ENCODE data around the gene PLCD3. TPM values are rescaled to one million over a fixed set of nuclear protein-coding genes. Genes with fewer than 3 reads are reported as not detected.

The PLCD3 gene
- total RNA-seq, 4 donors from 2014 or later = 38.6 to 186 (median 75.1) TPM

DNA sequence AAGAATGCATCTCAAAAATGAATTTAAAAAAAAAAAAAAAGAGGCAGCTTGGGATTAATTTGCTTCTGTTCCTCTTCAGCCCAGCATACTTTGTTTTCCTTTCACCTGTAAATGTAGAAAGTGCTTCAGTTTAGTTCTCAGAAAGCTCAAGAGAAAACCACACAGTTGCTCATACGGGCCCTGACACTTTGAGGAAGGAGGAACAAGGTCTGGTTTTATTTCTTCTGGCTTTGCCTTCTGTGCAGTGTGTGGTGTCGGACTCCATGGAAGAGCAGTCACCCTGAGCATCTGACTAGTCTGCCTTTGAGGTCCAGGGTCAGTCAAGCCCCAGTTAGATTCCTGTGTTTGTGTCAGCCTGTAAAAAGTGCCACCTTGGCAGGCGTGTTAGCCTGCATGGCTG is 43.6 kb downstream of the PLCD3 start:
- no peak for ATAC-seq
- TF ChIP-seq, protein P1, sequence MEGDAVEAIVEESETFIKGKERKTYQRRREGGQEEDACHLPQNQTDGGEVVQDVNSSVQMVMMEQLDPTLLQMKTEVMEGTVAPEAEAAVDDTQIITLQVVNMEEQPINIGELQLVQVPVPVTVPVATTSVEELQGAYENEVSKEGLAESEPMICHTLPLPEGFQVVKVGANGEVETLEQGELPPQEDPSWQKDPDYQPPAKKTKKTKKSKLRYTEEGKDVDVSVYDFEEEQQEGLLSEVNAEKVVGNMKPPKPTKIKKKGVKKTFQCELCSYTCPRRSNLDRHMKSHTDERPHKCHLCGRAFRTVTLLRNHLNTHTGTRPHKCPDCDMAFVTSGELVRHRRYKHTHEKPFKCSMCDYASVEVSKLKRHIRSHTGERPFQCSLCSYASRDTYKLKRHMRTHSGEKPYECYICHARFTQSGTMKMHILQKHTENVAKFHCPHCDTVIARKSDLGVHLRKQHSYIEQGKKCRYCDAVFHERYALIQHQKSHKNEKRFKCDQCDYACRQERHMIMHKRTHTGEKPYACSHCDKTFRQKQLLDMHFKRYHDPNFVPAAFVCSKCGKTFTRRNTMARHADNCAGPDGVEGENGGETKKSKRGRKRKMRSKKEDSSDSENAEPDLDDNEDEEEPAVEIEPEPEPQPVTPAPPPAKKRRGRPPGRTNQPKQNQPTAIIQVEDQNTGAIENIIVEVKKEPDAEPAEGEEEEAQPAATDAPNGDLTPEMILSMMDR (IDR thresholded peaks at IDR 0.05 in 4 of 5, conservative IDR thresholded peaks at IDR 0.05 in 1 of 5) = no peak
- TF ChIP-seq POLR2A (IDR thresholded peaks at IDR 0.05) = no peak
- intact Hi-C loops (cut with DNase I; ENCODE audit: low total_unique reads) = no loop called here
- Histone ChIP-seq H3K4me1 (peaks cover 59 to 71% of the 10 kb centered on the region in 2 donors), H3K36me3 (peaks cover 0 to 71% of the 10 kb centered on the region in 2 donors), H3K27me3 (no peaks in the 10 kb centered on the region), H3K9me3 (no peaks in the 10 kb centered on the region), H3K4me3 (no peak overlapping the region), H3K27ac (peak overlapping the region; percentile 88 to 97 (median 96))
- no peak for DNase-seq
- in situ Hi-C loops (cut with MboI; ENCODE audit: low sequenced_read_pairs in 4 of 4) = no loop called here

DNA sequence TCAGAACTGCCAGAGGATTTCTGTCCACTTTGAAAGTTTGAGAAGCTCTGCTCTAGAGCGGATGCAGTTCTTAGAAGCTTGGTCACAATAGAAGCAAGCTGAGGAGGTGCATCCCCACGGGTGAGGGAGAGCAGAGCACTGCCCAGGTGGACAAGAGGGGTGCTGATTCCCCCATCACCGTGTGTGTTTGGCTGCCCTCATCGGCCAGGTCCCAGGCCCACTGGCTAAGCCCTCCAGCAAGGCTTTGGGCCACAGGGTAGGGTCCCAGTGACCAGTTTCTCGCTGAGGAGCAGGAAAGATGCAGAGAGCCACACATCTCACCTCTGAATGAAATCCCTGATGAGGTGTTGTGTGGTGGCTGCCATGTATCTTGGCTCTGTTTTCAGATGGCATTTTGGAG is 44.3 kb downstream of the PLCD3 start:
- intact Hi-C loops (cut with DNase I; ENCODE audit: low total_unique reads) (no loop called here), in situ Hi-C loops (cut with MboI; ENCODE audit: low sequenced_read_pairs in 4 of 4) (no loop called here)
- peaks cover 53 to 63% of the 10 kb centered on the region in 2 donors for H3K4me1 ChIP-seq
- DNase-seq = no peak
- no peaks in the 10 kb centered on the region for H3K9me3 ChIP-seq
- ATAC-seq = no peak
- H3K36me3 ChIP-seq = peaks cover 5 to 77% of the 10 kb centered on the region in 2 donors
- TF ChIP-seq, protein P1 (IDR thresholded peaks at IDR 0.05 in 4 of 5, conservative IDR thresholded peaks at IDR 0.05 in 1 of 5) = no peak
- no peak for TF ChIP-seq POLR2A (IDR thresholded peaks at IDR 0.05)
- H3K4me3 ChIP-seq = no peak overlapping the region
- peak overlapping the region; percentile 88 to 97 (median 96) for H3K27ac ChIP-seq
- H3K27me3 ChIP-seq = no peaks in the 10 kb centered on the region

DNA sequence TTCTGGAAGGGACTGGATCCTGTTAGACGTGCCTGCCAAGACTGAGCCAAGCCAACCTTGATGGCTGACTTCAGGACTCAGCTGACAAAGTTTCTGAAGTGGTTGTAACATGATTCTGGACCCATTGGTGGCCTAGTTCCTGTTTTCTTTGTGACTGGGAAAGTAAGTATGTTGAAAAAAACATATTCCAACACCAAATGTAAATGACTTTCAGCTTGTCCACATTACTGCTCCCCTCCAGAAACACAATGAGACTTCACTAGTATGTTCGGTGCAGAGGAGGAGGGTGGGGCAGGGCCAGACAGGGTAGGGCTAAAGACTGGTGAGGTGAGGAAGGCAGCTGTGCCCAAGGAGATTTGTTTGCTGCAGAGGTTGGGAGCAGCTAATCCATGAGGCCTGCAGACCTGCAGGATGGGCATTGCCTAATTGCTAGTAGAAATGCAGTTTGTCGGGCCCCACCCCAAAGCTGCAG is 44.8 kb downstream of the PLCD3 start:
- no peak overlapping the region for H3K4me3 ChIP-seq
- no peaks in the 10 kb centered on the region for H3K27me3 ChIP-seq
- intact Hi-C loops (cut with DNase I; ENCODE audit: low total_unique reads) (no loop called here), in situ Hi-C loops (cut with MboI; ENCODE audit: low sequenced_read_pairs in 4 of 4) (no loop called here)
- H3K4me1 ChIP-seq = peaks cover 49 to 59% of the 10 kb centered on the region in 2 donors
- TF ChIP-seq, protein P1 (IDR thresholded peaks at IDR 0.05 in 4 of 5, conservative IDR thresholded peaks at IDR 0.05 in 1 of 5) = no peak
- no peak for TF ChIP-seq POLR2A (IDR thresholded peaks at IDR 0.05)
- H3K9me3 ChIP-seq = no peaks in the 10 kb centered on the region
- peak; percentile 74 to 76 for DNase-seq
- H3K36me3 ChIP-seq = peaks cover 9 to 82% of the 10 kb centered on the region in 2 donors
- peak overlapping the region; percentile 88 to 97 (median 96) for H3K27ac ChIP-seq
- peak; percentile 86 to 89 for ATAC-seq

DNA sequence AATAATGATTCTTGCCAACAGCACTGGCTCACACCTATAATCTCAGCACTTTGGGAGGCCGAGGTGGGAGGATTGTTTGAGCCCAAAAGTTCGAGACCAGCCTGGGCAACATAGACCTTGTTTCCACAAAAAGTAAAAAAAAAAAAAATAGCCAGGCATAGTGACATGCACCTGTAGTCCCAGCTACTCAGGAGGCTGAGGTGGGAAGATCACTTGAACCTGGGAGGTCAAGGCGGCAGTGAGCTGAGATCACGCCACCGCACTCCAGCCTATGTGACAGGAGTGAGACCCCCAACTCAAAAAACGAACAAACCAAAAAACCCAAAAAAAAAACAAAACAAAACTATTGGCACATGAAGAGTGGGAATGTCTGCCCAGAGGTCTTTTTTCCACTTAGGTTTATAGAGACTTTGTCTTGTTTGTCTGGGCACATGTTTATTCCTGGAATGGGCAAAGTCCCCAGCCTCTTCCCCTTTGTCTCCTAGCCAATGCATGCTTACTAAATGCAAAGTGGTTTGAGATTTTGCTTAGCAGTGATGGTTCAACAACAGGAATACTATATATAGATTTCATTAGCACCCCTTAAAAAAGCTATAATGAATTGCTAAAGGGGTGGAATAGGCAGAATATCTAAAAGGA is 45.3 kb downstream of the PLCD3 start:
- no peak overlapping the region for H3K4me3 ChIP-seq
- peaks cover 44 to 53% of the 10 kb centered on the region in 2 donors for H3K4me1 ChIP-seq
- H3K27ac ChIP-seq = peak overlapping the region; percentile 88 to 97 (median 96)
- in situ Hi-C loops (cut with MboI; ENCODE audit: low sequenced_read_pairs in 4 of 4) = no loop called here
- H3K36me3 ChIP-seq = peaks cover 9 to 87% of the 10 kb centered on the region in 2 donors
- intact Hi-C loops (cut with DNase I; ENCODE audit: low total_unique reads) = no loop called here
- ATAC-seq (peak; percentile 25 to 27), DNase-seq (no peak)
- no peak for TF ChIP-seq POLR2A (IDR thresholded peaks at IDR 0.05)
- TF ChIP-seq, protein P1 (IDR thresholded peaks at IDR 0.05 in 4 of 5, conservative IDR thresholded peaks at IDR 0.05 in 1 of 5) = no peak
- H3K9me3 ChIP-seq = no peaks in the 10 kb centered on the region
- no peaks in the 10 kb centered on the region for H3K27me3 ChIP-seq

Data from gastrocnemius medialis (tissue), 4 donors.